DOHH2 (cell line): Measurements from ENCODE around the gene FSTL1.

Experiments used
- CTCF ChIP-seq: fragments of 200-600 bp; sonication (generic); IDR thresholded peaks from one replicate; pipeline ENCODE4 v1.5.1; 2014; ENCODE audit warnings: antibody characterized with exemption, mild to moderate bottlenecking, low read depth, low read length; ENCODE audit not compliant: poor library complexity, severe bottlenecking
- EZH2phosphoT487 ChIP-seq: fragments of 200-600 bp; sonication (generic); IDR thresholded peaks from 2 replicates; pipeline ENCODE4 v1.6.1; 2017; ENCODE audit warnings: borderline replicate concordance, mild to moderate bottlenecking, antibody characterized with exemption, low read length, moderate library complexity, mixed read lengths

- TF ChIP-seq EZH2phosphoT487: no peak
- TF ChIP-seq CTCF: no peak
Observed at GRCh38 chr3:120369037-120369467, 81.7 kb downstream of the FSTL1 start.
